Prostate gland (tissue), 2 donors: ENCODE measurements around the gene KANSL3.

Experiments
- CTCF ChIP-seq, 4 experiments: fragments of 200-600 bp in 2 of 4; fragments of 450-650 bp in 2 of 4; sonication (generic) in 2 of 4; IDR thresholded peaks; 1 replicate in 3 of 4; 2 replicates in 1 of 4; pipeline ENCODE4 v1.5.1; 2016 to 2019; ENCODE audit warnings: antibody characterized with exemption in 4 of 4, mild to moderate bottlenecking in 2 of 4, moderate library complexity in 2 of 4
- POLR2A ChIP-seq: fragments of 450-650 bp; IDR thresholded peaks from one replicate; pipeline ENCODE4 v1.6.1; 2016; ENCODE audit warnings: antibody characterized with exemption, mild to moderate bottlenecking
- POLR2AphosphoS5 ChIP-seq: sonication (generic); formaldehyde crosslinking; IDR thresholded peaks from one replicate; pipeline ENCODE4 v1.6.1; 2017; ENCODE audit warnings: antibody characterized with exemption

- peak in 1 of 4 experiments; percentile 16 for TF ChIP-seq CTCF (IDR thresholded peaks at IDR 0.05)
- TF ChIP-seq POLR2AphosphoS5, result no peak
- TF ChIP-seq POLR2A, result no peak
Measured at GRCh38 chr2:96580771-96581170, 57.3 kb downstream of the KANSL3 start.
